GM21825 (cell line): ENCODE results near the gene SPAG4.

Experiments used
- ATAC-seq: cut with Tn5 transposase; IDR thresholded peaks from one replicate; pipeline ENCODE4 v1.9.1; 2021; ENCODE audit warnings: mild to moderate bottlenecking, moderate library complexity; ENCODE audit not compliant: unreplicated experiment

Gene SPAG4

GRCh38 chr20:35615667-35616464 is at the start of gene SPAG4:
Gene SPAG4 (plus strand): TSS chr20:35615829. CDS start chr20:35616004, 175 bp downstream.
- peak; percentile 67 for ATAC-seq

- ATAC-seq, result no peak
Measured at GRCh38 chr20:35568645-35569044, 47.0 kb upstream of the SPAG4 start.

GRCh38 chr20:35571555-35571954 is 44.1 kb upstream of the SPAG4 start:
- no peak for ATAC-seq

DNA sequence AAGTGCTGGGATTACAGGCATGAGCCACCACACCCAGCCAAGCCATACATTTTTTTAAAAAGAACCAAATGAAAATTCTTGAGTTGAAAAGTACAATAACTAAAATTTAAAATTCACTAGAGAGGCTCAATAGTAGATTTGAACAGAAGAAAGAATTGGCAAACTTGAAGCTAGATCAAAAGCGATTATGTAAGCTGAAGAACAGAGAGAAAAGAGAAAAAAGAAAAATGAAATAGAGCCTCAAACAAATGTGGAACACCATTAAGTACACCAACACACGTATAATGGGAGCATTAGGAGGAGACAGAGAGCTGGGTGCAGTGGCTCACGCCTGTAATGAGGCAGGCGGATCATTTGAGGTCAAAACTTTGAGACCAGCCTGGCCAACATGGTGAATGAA is 42.8 kb upstream of the SPAG4 start:
- ATAC-seq, result no peak

- ATAC-seq, result no peak
Measured at GRCh38 chr20:35575958-35576357, 39.7 kb upstream of the SPAG4 start.

- ATAC-seq, result no peak
Measured at GRCh38 chr20:35576816-35577215, 38.8 kb upstream of the SPAG4 start.

DNA sequence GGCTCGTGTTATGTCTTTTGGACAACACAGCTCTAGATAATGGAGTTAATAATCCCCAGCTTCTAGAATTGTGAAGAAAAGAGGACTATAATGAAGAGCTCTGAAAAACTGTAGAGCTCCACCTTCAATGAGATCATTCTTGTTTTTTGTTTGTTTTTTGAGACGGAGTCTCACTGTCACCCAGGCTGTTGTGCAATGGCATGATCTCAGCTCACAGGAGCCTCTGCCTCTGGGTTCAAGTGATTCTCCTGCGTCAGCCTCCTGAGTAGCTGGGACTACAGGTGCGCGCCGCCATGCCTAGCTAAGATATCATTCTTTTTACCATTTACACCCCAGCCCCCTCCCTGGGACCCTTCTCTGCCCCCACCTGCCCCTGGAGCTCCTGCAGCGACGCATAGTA is 37.2 kb upstream of the SPAG4 start:
- ATAC-seq, result no peak

GRCh38 chr20:35579196-35579595 is 36.4 kb upstream of the SPAG4 start:
- no peak for ATAC-seq

- no peak for ATAC-seq
Measured at GRCh38 chr20:35582131-35582530, 33.5 kb upstream of the SPAG4 start.

GRCh38 chr20:35582741-35583404 is 32.8 kb upstream of the SPAG4 start:
- ATAC-seq, result no peak

DNA sequence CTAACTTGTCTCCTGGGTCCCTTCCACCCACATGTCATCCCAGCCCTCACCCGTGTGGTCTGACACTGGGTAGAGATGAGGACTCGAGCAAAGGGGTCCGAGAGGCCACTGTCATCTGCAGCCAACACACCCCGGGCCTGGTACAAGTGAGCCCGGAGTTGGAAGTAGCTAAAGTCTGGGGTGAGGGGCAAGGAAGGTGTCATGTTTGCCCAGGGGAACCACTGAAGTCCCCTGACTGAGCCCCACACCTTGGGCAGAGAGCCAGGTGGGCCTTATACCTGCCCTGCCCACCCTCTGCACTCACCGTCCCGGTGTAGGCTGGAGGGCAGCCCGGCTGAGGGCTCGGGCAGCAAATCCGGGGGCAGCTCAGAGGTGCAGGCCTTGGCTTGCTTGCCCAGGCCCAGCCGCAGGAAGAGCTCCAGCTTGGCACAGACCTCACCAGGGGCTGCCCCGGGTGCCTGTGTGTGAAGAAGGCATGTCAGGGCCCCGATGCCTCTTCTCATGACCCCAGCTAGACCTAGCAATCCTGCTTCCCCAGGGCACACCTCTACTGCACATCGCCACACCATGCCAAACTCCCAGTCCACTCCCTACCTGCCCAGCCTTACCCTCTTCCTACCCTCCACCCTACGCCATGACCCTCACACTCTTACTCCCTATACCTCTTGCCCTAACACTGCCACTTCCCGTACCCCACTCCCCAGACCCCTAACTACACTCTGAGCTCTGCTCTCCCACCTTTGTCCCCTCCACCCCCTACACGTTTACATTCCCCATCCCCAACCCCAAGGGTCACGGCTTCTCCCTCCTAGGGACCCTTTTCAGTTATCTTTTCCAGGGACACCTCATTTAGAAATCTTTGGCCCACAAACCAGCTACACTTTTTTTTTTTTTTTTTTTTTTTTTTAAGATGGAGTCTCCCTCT is 31.7 kb upstream of the SPAG4 start:
- ATAC-seq, result no peak

- ATAC-seq, result no peak
Measured at GRCh38 chr20:35586751-35587425, 28.7 kb upstream of the SPAG4 start.

- no peak for ATAC-seq
Measured at GRCh38 chr20:35587436-35587835, 28.2 kb upstream of the SPAG4 start.

DNA sequence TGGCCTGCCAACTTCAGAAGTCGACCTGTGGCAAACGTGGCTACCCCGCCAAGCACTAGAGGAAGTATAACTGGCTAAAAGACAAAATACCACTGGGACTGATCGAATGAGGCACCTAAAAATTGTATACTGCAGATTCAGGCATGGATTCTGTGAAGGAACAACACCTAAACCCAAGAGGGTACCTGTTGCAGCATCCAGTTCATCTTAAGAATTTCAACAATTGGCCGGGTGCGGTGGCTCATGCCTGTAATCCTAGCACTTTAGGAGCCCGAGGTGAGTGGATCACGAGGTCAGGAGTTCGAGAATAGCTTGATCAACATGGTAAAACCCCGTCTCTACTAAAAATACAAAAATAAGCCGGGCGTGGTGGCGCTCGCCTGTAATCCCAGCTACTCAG is 27.2 kb upstream of the SPAG4 start:
- no peak for ATAC-seq

DNA sequence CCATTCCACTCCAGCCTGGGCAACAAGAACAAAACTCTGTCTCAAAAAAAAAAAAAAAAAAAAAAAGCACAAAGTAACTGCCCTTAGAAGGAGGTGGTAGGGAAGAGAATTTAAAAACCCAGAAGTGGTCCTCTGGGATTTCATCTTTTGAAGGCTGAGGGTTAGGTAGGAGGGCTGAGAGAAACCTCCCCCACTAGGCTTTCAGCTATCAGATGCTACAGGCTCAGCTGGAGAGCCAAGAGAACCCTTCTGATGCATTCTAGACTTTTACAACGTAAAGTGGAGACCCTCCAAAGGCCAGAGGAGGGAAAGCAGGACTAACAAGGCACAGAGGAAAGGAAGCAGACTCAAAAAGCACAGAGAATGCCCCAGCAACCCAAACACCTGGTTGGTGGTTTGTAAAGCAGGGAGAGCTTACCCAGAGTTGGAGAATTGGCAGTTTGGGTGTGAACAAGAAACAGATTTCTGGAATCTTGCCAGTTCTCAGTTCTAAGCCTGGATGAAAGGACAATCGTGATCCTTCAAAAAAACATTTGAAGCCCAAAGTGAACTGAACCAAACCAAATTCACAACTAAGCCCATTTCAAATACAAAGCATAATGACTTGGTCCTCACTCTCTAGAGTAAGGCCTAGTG is 23.2 kb upstream of the SPAG4 start:
- no peak for ATAC-seq

DNA sequence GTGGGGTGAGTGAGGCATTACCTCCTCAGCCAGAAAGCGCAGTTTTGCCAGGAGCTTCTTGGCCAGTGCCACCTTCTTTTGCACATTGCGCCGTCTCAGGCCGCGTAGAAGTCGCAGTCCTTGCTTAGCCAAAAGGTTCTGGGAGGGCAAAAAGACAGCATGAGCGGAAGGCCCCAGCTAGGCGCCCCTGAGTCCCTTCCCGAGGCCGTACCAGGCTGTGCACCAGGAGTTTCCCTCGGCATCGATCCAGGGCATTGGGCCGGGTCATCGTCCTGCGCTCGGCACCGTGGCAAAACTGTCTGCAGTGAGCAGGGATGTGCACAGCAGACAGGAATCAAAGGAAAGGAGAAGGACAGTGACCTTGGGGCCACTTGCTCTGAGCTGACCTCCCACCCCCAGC is 20.2 kb upstream of the SPAG4 start:
- ATAC-seq, result no peak

DNA sequence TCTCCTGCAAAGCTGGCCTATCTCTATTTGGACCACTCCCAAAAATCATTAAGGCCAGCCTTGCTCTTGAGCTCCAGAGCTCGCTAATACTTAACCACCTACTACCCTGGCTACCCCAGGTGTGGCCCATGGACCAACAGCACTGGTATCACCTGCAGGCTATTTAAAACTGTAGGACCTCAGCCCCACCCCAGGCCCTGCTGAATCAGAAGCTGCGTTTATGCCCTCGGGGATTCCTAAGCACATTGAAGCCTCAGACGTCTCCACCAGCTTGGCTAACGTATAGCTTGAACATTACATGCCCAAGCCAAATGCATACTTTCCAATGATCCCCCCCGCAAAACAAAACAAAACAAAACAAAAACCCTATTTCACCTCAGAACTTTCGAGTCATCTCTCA is 19.7 kb upstream of the SPAG4 start:
- ATAC-seq, result no peak

- ATAC-seq, result no peak
Measured at GRCh38 chr20:35597186-35597585, 18.4 kb upstream of the SPAG4 start.

DNA sequence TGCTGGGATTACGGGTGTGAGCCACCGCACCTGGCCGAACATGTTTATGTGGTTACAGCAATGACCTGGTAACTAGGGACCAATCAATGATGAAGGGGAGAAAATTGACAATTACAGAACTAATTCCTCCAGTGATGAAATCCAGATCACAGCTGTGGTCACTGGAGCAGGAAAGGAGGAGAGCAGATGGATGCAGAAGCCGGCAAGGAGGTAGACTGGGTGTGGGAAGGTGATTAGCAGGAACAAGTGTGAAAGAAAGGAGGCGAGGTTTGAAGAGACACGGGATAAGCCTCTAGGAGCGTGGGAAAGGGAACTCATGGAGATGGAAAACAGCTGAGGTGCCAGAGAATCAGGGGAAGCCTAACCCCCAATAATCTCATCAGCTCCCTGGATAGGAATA is 17.2 kb upstream of the SPAG4 start:
- no peak for ATAC-seq
